Stimulated activated CD4-positive, alpha-beta T cell treated with anti-CD3 and anti-CD28 coated beads, Interleukin-1b, Interleukin-23, amount 100 ng/mL, for 24 hours (primary cell): ENCODE data around the gene IL13RA1.
"Not testable (repeated sequence)": the region's sequence is repeated elsewhere in the genome, so short reads cannot be mapped to it uniquely, and the experiment has no call there.

Experiments
- DNase-seq, 4 experiments: peaks; one replicate each; pipeline ENCODE4 v3.0.0-alpha.2; 2020; ENCODE audit warnings: low read depth in 4 of 4, low spot score in 1 of 4

Gene IL13RA1

GRCh38 chrX:118772051-118772450 is 44.6 kb downstream of the IL13RA1 start:
- no peak for DNase-seq

- no peak for DNase-seq
Measured at GRCh38 chrX:118773782-118774181, 46.4 kb downstream of the IL13RA1 start.

- no peak for DNase-seq
Measured at GRCh38 chrX:118779581-118779980, 52.2 kb downstream of the IL13RA1 start.

- DNase-seq: no peak
Measured at GRCh38 chrX:118780509-118780908, 53.1 kb downstream of the IL13RA1 start.

GRCh38 chrX:118780911-118781310 is 53.5 kb downstream of the IL13RA1 start:
- no peak for DNase-seq

GRCh38 chrX:118795528-118796280 is 68.3 kb downstream of the IL13RA1 start:
- no peak for DNase-seq

GRCh38 chrX:118802857-118803256 is 75.5 kb downstream of the IL13RA1 start:
- no peak for DNase-seq

GRCh38 chrX:118807151-118808017 is 80.0 kb downstream of the IL13RA1 start:
- DNase-seq: no peak

- DNase-seq: not testable (repeated sequence)
Measured at GRCh38 chrX:118817257-118817656, 89.9 kb downstream of the IL13RA1 start.

GRCh38 chrX:118823263-118824172 is 96.1 kb downstream of the IL13RA1 start, which contains the start of gene ZCCHC12:
TSS of gene ZCCHC12 (plus strand) at chrX:118823824. CDS start at chrX:118825245, 1,421 bp downstream.
- peak in 1 of 4 experiments; percentile 15 for DNase-seq

- DNase-seq: no peak
Measured at GRCh38 chrX:118824173-118824730, 96.8 kb downstream of the IL13RA1 start.

- DNase-seq: no peak
Measured at GRCh38 chrX:118825227-118825626, 97.8 kb downstream of the IL13RA1 start.

- peak; percentile 18 to 50 (median 40) for DNase-seq
Measured at GRCh38 chrX:118839334-118839958, 112.0 kb downstream of the IL13RA1 start.
